GM23248 (cell line): ENCODE measurements around the gene MAML3. TPM values are rescaled to one million over a fixed set of nuclear protein-coding genes. Genes with fewer than 3 reads are reported as not detected.

ENCODE experiments used
- DNase-seq: peaks from one replicate; pipeline ENCODE4 v3.0.0-alpha.2; 2015
- H2AFZ ChIP-seq: fragments of 200-600 bp; sonication (generic); 2 replicates; pipeline ENCODE4 v1.6.1; 2016; ENCODE audit warnings: antibody characterized with exemption
- H3F3A ChIP-seq: fragments of 200-600 bp; sonication (generic); 2 replicates; pipeline ENCODE4 v1.6.1; 2016; ENCODE audit warnings: mild to moderate bottlenecking, antibody characterized with exemption, mixed run types; ENCODE audit not compliant: insufficient read depth
- H3K27ac ChIP-seq: fragments of 200-600 bp; sonication (generic); 2 replicates; pipeline ENCODE4 v1.5.1; 2016; ENCODE audit warnings: mild to moderate bottlenecking
- H3K27me3 ChIP-seq: fragments of 200-600 bp; sonication (generic); replicated peaks from 2 replicates; pipeline ENCODE4 v1.6.1; 2016; ENCODE audit warnings: mild to moderate bottlenecking; ENCODE audit not compliant: insufficient read depth
- H3K36me3 ChIP-seq: fragments of 200-600 bp; sonication (generic); 2 replicates; pipeline ENCODE4 v1.6.1; 2016; ENCODE audit warnings: low read depth, mild to moderate bottlenecking
- H3K4me1 ChIP-seq: fragments of 200-600 bp; sonication (generic); 2 replicates; pipeline ENCODE4 v1.6.1; 2016; ENCODE audit warnings: mild to moderate bottlenecking; ENCODE audit not compliant: insufficient read depth
- H3K4me2 ChIP-seq: fragments of 200-600 bp; sonication (generic); one replicate; pipeline ENCODE4 v1.6.1; 2016; ENCODE audit warnings: mild to moderate bottlenecking; ENCODE audit not compliant: unreplicated experiment
- H3K4me3 ChIP-seq: fragments of 200-600 bp; sonication (generic); 2 replicates; pipeline ENCODE4 v1.5.1; 2016; ENCODE audit warnings: mild to moderate bottlenecking
- H3K79me2 ChIP-seq: fragments of 200-600 bp; sonication (generic); 2 replicates; pipeline ENCODE4 v1.6.1; 2016; ENCODE audit warnings: mild to moderate bottlenecking; ENCODE audit not compliant: insufficient read depth
- H3K9ac ChIP-seq: fragments of 200-600 bp; sonication (generic); 2 replicates; pipeline ENCODE4 v1.6.1; 2016; ENCODE audit warnings: mild to moderate bottlenecking
- H3K9me2 ChIP-seq: fragments of 200-600 bp; sonication (generic); 2 replicates; pipeline ENCODE4 v1.6.1; 2016; ENCODE audit warnings: mixed run types, mild to moderate bottlenecking, moderate library complexity; ENCODE audit not compliant: insufficient read depth
- H3K9me3 ChIP-seq: fragments of 200-600 bp; sonication (generic); one replicate; pipeline ENCODE4 v1.6.1; 2017; ENCODE audit warnings: low read depth
- H4K20me1 ChIP-seq: fragments of 200-600 bp; sonication (generic); 2 replicates; pipeline ENCODE4 v1.6.0; 2016; ENCODE audit not compliant: insufficient read depth
- EZH2 ChIP-seq: fragments of 200-600 bp; sonication (generic); IDR thresholded peaks from 2 replicates; pipeline ENCODE4 v1.6.1; 2018; ENCODE audit warnings: antibody characterized with exemption, mild to moderate bottlenecking; ENCODE audit not compliant: insufficient read depth, poor library complexity, severe bottlenecking
- EZH2phosphoT487 ChIP-seq: fragments of 200-600 bp; sonication (generic); IDR thresholded peaks from 2 replicates; pipeline ENCODE4 v1.6.1; 2018; ENCODE audit warnings: antibody characterized with exemption, moderate library complexity, mild to moderate bottlenecking, low read depth; ENCODE audit not compliant: insufficient read depth
- WGBS, 2 experiments: methylation state at CpG; one replicate each; pipeline ENCODE4 v1.1.6; 2015 to 2017; ENCODE audit warnings: low lambda C conversion rate in 2 of 2, low coverage in 1 of 2; ENCODE audit errors: missing lambda C conversion rate in 2 of 2; 5-methylcytosine and 5-hydroxymethylcytosine counted together
- in situ Hi-C: fragments of 300-500 bp; cut with MboI; formaldehyde crosslinking; loops from 2 replicates; pipeline ENCODE4 v1.15.0; 2020
- polyA plus RNA-seq: library from polyadenylated mRNA; unstranded; fragments of >200 nt; fragmentation: Nextera tagmentation; extraction: Ambion mirVana; gene quantifications from 2 replicates; pipeline ENCODE4 v1.2.1, GENCODE V29; 2016
- total RNA-seq: library from RNA; depleted of rRNA; stranded (reverse); fragments of >200 nt; shearing (Covaris generic); gene quantifications from 2 replicates; pipeline ENCODE4 v1.2.3, GENCODE V29; 2014

MAML3 gene
- total and polyA plus RNA-seq, 2 experiments from 2014 or later, result 0.96 to 1.5 TPM

GRCh38 chr4:140149846-140150635 is 3.9 kb downstream of the MAML3 start:
- Histone ChIP-seq H3K27me3 (no peaks in the 10 kb centered on the region), H3K79me2 (peaks cover 15% of the 10 kb centered on the region), H3K9ac (peak overlapping the region; percentile 89), H3K4me1 (0 out of 2 replicates have a peak, but pooled peaks cover 6% of the 10 kb centered on the region), H3F3A (peaks cover 20% of the 10 kb centered on the region; the same call in 1 of the 2 replicates), H3K9me3 (no peaks in the 10 kb centered on the region), H3K4me2 (peak overlapping the region; percentile 99), H2AFZ (peak overlapping the region; percentile 99), H3K4me3 (peak overlapping the region; percentile 99), H3K36me3 (no peaks in the 10 kb centered on the region), H3K27ac (peak overlapping the region; percentile 90), H3K9me2 (no peaks in the 10 kb centered on the region), H4K20me1 (no peaks in the 10 kb centered on the region)
- peak; percentile 80 for DNase-seq
- 1% methylated on average over 20 of the region's 20 CpGs for WGBS, 2 experiments
- in situ Hi-C loops, result loop anchor here (10.0 kb wide), 3 partner anchors 95 to 415 kb away; no protein-coding TSS in a partner anchor
- TF ChIP-seq EZH2phosphoT487 (no peak), EZH2 (no peak)

- no peak for DNase-seq
- H3K4me2 ChIP-seq, result no peak overlapping the region
- no peaks in the 10 kb centered on the region for H3K4me1 ChIP-seq
- H3K9me2 ChIP-seq, result no peaks in the 10 kb centered on the region
- H3K9me3 ChIP-seq, result no peaks in the 10 kb centered on the region
- no peak overlapping the region for H2AFZ ChIP-seq
- no peaks in the 10 kb centered on the region for H3F3A ChIP-seq
- H3K79me2 ChIP-seq, result peaks cover 22% of the 10 kb centered on the region
- H3K9ac ChIP-seq, result no peak overlapping the region
- no peak for TF ChIP-seq EZH2phosphoT487
- no peak for TF ChIP-seq EZH2
- no peak overlapping the region for H3K4me3 ChIP-seq
- WGBS, 2 experiments, result 91 to 94% methylated on average over 5 of the region's 5 CpGs
- H3K27me3 ChIP-seq, result no peaks in the 10 kb centered on the region
- no peak overlapping the region for H3K27ac ChIP-seq
- in situ Hi-C loops, result no loop called here
- no peaks in the 10 kb centered on the region for H3K36me3 ChIP-seq
- no peaks in the 10 kb centered on the region for H4K20me1 ChIP-seq
Observed at GRCh38 chr4:140144050-140144449, 9.9 kb downstream of the MAML3 start.

- in situ Hi-C loops, result no loop called here
- no peak for TF ChIP-seq EZH2phosphoT487
- no peak for TF ChIP-seq EZH2
Observed at GRCh38 chr4:140141210-140141835, 12.7 kb downstream of the MAML3 start.

GRCh38 chr4:140140566-140140965 is 13.4 kb downstream of the MAML3 start:
- H3K27ac ChIP-seq, result no peak overlapping the region
- no peak for DNase-seq
- no peaks in the 10 kb centered on the region for H4K20me1 ChIP-seq
- H2AFZ ChIP-seq, result no peak overlapping the region
- H3K4me1 ChIP-seq, result peaks cover 25% of the 10 kb centered on the region
- WGBS, 2 experiments, result 71 to 72% methylated on average over 3 of the region's 3 CpGs
- no peaks in the 10 kb centered on the region for H3K9me2 ChIP-seq
- no peaks in the 10 kb centered on the region for H3K36me3 ChIP-seq
- TF ChIP-seq EZH2phosphoT487 (no peak), EZH2 (no peak)
- no peaks in the 10 kb centered on the region for H3K27me3 ChIP-seq
- no peak overlapping the region for H3K9ac ChIP-seq
- no peak overlapping the region for H3K4me3 ChIP-seq
- H3K9me3 ChIP-seq, result no peaks in the 10 kb centered on the region
- peaks cover 14% of the 10 kb centered on the region; the same call in 1 of the 2 replicates for H3F3A ChIP-seq
- in situ Hi-C loops, result no loop called here
- H3K4me2 ChIP-seq, result no peak overlapping the region
- H3K79me2 ChIP-seq, result peaks cover 19% of the 10 kb centered on the region; the same call in 1 of the 2 replicates

More at GRCh38 chr4:140141210-140141835, 12.7 kb downstream of the MAML3 start:
- Histone ChIP-seq H3K4me2 (no peak overlapping the region), H3K27ac (no peak overlapping the region), H3K27me3 (no peaks in the 10 kb centered on the region), H3K79me2 (peaks cover 19% of the 10 kb centered on the region; the same call in 1 of the 2 replicates), H3F3A (peaks cover 10% of the 10 kb centered on the region; the same call in 1 of the 2 replicates), H4K20me1 (no peaks in the 10 kb centered on the region), H3K36me3 (no peaks in the 10 kb centered on the region), H3K4me1 (peaks cover 17% of the 10 kb centered on the region), H3K9me2 (no peaks in the 10 kb centered on the region), H3K9me3 (no peaks in the 10 kb centered on the region), H2AFZ (no peak overlapping the region), H3K4me3 (no peak overlapping the region), H3K9ac (no peak overlapping the region)
- DNase-seq, result no peak
- WGBS, 2 experiments, result 82 to 84% methylated on average over 4 of the region's 4 CpGs
